HepG2 (cell line): ENCODE results near the gene TMEM271. TPM values are rescaled to one million over a fixed set of nuclear protein-coding genes. Genes with fewer than 3 reads are reported as not detected.
A peak's percentile ranks its signal among the peaks of the same experiment; 100 is the strongest.

Experiments
- ATAC-seq: fragments of 200-7000 bp; cut with Tn5 transposase; 3 replicates; pipeline ENCODE4 v1.9.1; 2020; ENCODE audit warnings: mild to moderate bottlenecking, moderate library complexity
- BruUV-seq: library from RNA; stranded (reverse); fragments of 400-500 nt; replicated peaks from 2 replicates; lab custom pipeline; 2021; lab: Mats Ljungman, UMichigan
- CTCF ChIA-PET: fragments of 300-600 bp; formaldehyde crosslinking; extraction: SDS; loops from one replicate; lab custom pipeline; 2021; ENCODE audit warnings: low total read pairs, inconsistent platforms, low intra/inter-chr PET ratio; lab: Yijun Ruan, JAX
- POLR2A ChIA-PET: fragments of 350-600 bp; sonication (Branson Sonifier 250); formaldehyde crosslinking; loops from one replicate; lab custom pipeline; 2020; ENCODE audit warnings: antibody characterized with exemption, inconsistent platforms; lab: Yijun Ruan, JAX
- DNase-seq: peaks from one replicate; pipeline ENCODE4 v3.0.0-alpha.2; 2015; ENCODE audit warnings: low spot score
- FAIRE-seq: peaks from 3 replicates; lab custom pipeline; 2011; peaks lifted over from hg19 to GRCh38; lab: Jason Lieb, UNC
- H2AFZ ChIP-seq: one replicate; pipeline ENCODE4 v1.6.1; 2011; ENCODE audit warnings: low read length, inconsistent platforms
- H3K27ac ChIP-seq: fragments of 300-600 bp; 3 replicates; pipeline ENCODE4 v1.8.0; 2011; ENCODE audit warnings: mixed run types, mild to moderate bottlenecking, mixed read lengths, low read length, inconsistent platforms; ENCODE audit not compliant: insufficient read depth; ENCODE audit errors: extremely low read length
- H3K27me3 ChIP-seq, 2 experiments: fragments of 200-600 bp in 1 of 2; 2 replicates in 1 of 2; 3 replicates in 1 of 2; pipeline versions ENCODE4 v1.6.0 to v1.8.0; 2011; ENCODE audit warnings: low read length in 2 of 2, mild to moderate bottlenecking in 2 of 2, moderate library complexity in 2 of 2, inconsistent platforms in 1 of 2; ENCODE audit not compliant: insufficient read depth in 2 of 2, control insufficient read depth in 1 of 2
- H3K36me3 ChIP-seq, 2 experiments: fragments of 200-600 bp in 1 of 2; replicated peaks in 1 of 2; 2 replicates in 1 of 2; 3 replicates in 1 of 2; pipeline versions ENCODE4 v1.5.1 to v1.8.0; 2011; ENCODE audit warnings: low read length in 2 of 2, inconsistent platforms in 1 of 2; ENCODE audit not compliant: insufficient read depth in 2 of 2, control insufficient read depth in 1 of 2
- H3K4me1 ChIP-seq: 2 replicates; pipeline ENCODE4 v1.5.1; 2012; ENCODE audit warnings: low read length, inconsistent platforms; ENCODE audit not compliant: insufficient read depth
- H3K4me2 ChIP-seq: 2 replicates; pipeline ENCODE4 v1.6.0; 2011; ENCODE audit warnings: low read depth, low read length, inconsistent platforms
- H3K4me3 ChIP-seq, 3 experiments: fragments of 200-600 bp in 1 of 3; sonication (generic), shearing (Covaris generic) in 1 of 3; replicated peaks in 1 of 3; 2 replicates each; pipeline ENCODE4 v1.5.1; 2011 to 2016; ENCODE audit warnings: low read length in 3 of 3, inconsistent platforms in 2 of 3, low read depth in 2 of 3, mild to moderate bottlenecking in 2 of 3, control low read depth in 1 of 3, mixed read lengths in 1 of 3; ENCODE audit not compliant: insufficient read depth in 1 of 3
- H3K79me2 ChIP-seq: one replicate; pipeline ENCODE4 v1.6.1; 2011; ENCODE audit warnings: low read length, inconsistent platforms; ENCODE audit not compliant: insufficient read depth
- H3K9ac ChIP-seq: 2 replicates; pipeline ENCODE4 v1.6.0; 2011; ENCODE audit warnings: mild to moderate bottlenecking, low read depth, low read length, inconsistent platforms; ENCODE audit not compliant: insufficient read depth
- H3K9me3 ChIP-seq: 2 replicates; pipeline ENCODE4 v1.5.1; 2012; ENCODE audit warnings: mild to moderate bottlenecking, low read length
- H4K20me1 ChIP-seq: 2 replicates; pipeline ENCODE4 v1.6.0; 2011; ENCODE audit warnings: inconsistent platforms, mild to moderate bottlenecking, low read length, moderate library complexity; ENCODE audit not compliant: insufficient read depth
- FOSL2 ChIP-seq: sonication (generic); formaldehyde crosslinking; IDR thresholded peaks from 2 replicates; pipeline ENCODE4 v1.4.0; 2020; ENCODE audit warnings: missing genetic modification reagents
- GATAD2A ChIP-seq: IDR thresholded peaks from 2 replicates; pipeline ENCODE4 v1.6.1; 2016
- HNF1A ChIP-seq, 2 experiments: sonication (generic) in 1 of 2; formaldehyde crosslinking in 1 of 2; IDR thresholded peaks; 2 replicates each; pipeline versions ENCODE4 v1.4.0 to v1.6.1; 2016 to 2020; ENCODE audit warnings: borderline replicate concordance in 1 of 2, low read depth in 1 of 2, mild to moderate bottlenecking in 1 of 2, missing genetic modification reagents in 1 of 2
- NBN ChIP-seq: fragments of 450-650 bp; conservative IDR thresholded peaks from 2 replicates; pipeline ENCODE4 v1.6.1; 2017
- REL ChIP-seq: sonication (generic); formaldehyde crosslinking; conservative IDR thresholded peaks from 2 replicates; pipeline ENCODE4 v1.8.0; 2022; ENCODE audit warnings: mild to moderate bottlenecking, missing genetic modification reagents, moderate library complexity
- TARDBP ChIP-seq: sonication (generic); formaldehyde crosslinking; IDR thresholded peaks from 2 replicates; pipeline ENCODE4 v1.8.0; 2022; ENCODE audit warnings: mild to moderate bottlenecking, missing genetic modification reagents
- TEAD3 ChIP-seq: optimal IDR thresholded peaks from 2 replicates; pipeline ENCODE3; 2016; ENCODE audit warnings: borderline replicate concordance
- ZNF34 ChIP-seq: sonication (generic); formaldehyde crosslinking; IDR thresholded peaks from 2 replicates; pipeline ENCODE4 v1.4.0; 2020; ENCODE audit warnings: mild to moderate bottlenecking, missing genetic modification reagents, borderline replicate concordance
- ZNF598 ChIP-seq: sonication (generic); formaldehyde crosslinking; IDR thresholded peaks from 2 replicates; pipeline ENCODE4 v1.5.1; 2020; ENCODE audit warnings: mild to moderate bottlenecking, missing genetic modification reagents, borderline replicate concordance
- ZSCAN12 ChIP-seq: sonication (generic); formaldehyde crosslinking; IDR thresholded peaks from 2 replicates; pipeline ENCODE4 v1.9.0; 2021; ENCODE audit warnings: mild to moderate bottlenecking, missing genetic modification reagents
- WGBS: methylation state at CpG from one replicate; pipeline ENCODE4 v1.1.6; 2017; ENCODE audit warnings: low lambda C conversion rate; 5-methylcytosine and 5-hydroxymethylcytosine counted together
- in situ Hi-C: cut with HindIII; loops from 2 replicates; pipeline ENCODE4 v1.10.0; 2017; ENCODE audit warnings: low pct_unique_long_range_greater_than_20kb; ENCODE audit not compliant: extremely low pct_ligation_motif_present
- intact Hi-C: fragments of 100-400 bp; cut with micrococcal nuclease; formaldehyde crosslinking; loops from one replicate; pipeline ENCODE4 v1.10.0; 2022; ENCODE audit not compliant: unreplicated experiment
- polyA plus RNA-seq, 8 experiments: library from polyadenylated mRNA; depleted of rRNA in 3 of 8; stranded (reverse) in 7 of 8; unstranded in 1 of 8; fragments of >200 nt; fragmentation: Illumina TruSeq in 4 of 8; extraction: Trizol in 4 of 8; gene quantifications; 2 replicates each; pipeline versions ENCODE4 v1.2.1 to v1.2.3, GENCODE V29; 2011 to 2016; ENCODE audit warnings: low read depth in 4 of 8, missing spikeins in 1 of 8, mixed read lengths in 1 of 8; ENCODE audit not compliant: insufficient read depth in 1 of 8
- total RNA-seq, 5 experiments: library from RNA; depleted of rRNA; stranded (reverse); fragments of >200 nt; fragmentation: Illumina TruSeq; extraction: Trizol; gene quantifications; 2 replicates each; pipeline ENCODE4 v1.2.3, GENCODE V29; 2016; ENCODE audit warnings: low read depth in 1 of 5

The TMEM271 gene
- total and polyA plus RNA-seq, 2 of the 13 experiments (the other 11 are each of a cell fraction or from before 2014, with no cell fraction given): not detected

GRCh38 chr4:581181-581580 is 5.1 kb upstream of the TMEM271 start (continued):
- TF ChIP-seq HNF1A (IDR thresholded peaks at IDR 0.05; ENCODE audit: low read depth) (peak; percentile 16), HNF1A (CRISPR knock-in tag; IDR thresholded peaks at IDR 0.05; ENCODE audit: borderline replicate concordance) (no peak), TARDBP (CRISPR knock-in tag) (0 out of 2 replicates have a peak, but pooled peaks have one; percentile 3), NBN (no peak), GATAD2A (CRISPR knock-in tag) (0 out of 2 replicates have a peak, but pooled peaks have one; percentile 38), FOSL2 (peak; percentile 27; the same call in 1 of the 2 replicates)

DNA sequence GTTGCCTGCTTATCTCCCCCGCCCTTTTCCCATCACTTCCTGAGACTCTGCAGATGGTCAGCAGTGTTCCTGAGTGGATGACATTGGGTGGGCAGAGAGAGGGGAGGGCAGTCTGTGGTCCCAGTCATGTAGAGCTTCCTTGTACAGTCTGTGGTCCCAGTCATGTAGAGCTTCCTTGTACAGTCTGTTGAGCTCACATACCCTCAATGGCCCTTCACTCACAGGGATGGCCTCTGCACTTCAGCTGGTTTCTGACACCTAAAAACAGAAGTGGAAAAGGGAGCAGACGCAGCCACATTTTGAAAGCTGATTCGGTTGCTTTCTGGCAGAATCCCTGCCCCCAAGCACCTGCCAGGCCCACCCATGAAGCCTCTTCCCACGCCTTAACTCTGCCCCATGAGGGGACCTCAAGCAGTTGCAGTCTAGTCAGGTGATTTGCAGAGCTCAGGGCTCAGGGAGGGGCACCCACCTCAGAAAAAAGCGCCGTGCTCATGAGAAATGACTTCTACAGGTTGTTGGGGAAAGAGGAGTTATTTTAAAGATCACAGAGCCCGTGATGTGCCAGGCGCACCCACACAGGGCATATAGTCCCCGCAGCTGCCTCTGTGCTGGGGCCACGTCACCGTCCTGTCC is 3.6 kb upstream of the TMEM271 start:
- Histone ChIP-seq H4K20me1 (no peaks in the 10 kb centered on the region), H3K9me3 (peaks cover 16% of the 10 kb centered on the region), H3K9ac (no peak overlapping the region; the same call in 1 of the 2 replicates), H3K27ac (no peak overlapping the region), H2AFZ (no peak overlapping the region), H3K79me2 (no peaks in the 10 kb centered on the region), H3K36me3 (no peaks in the 10 kb centered on the region), H3K4me2 (peak overlapping the region; percentile 71), H3K27me3 (peaks cover 11 to 32% of the 10 kb centered on the region in 2 experiments), H3K4me3 (peak overlapping the region in 1 of 3 experiments; percentile 50; a peak in 2 of 6 replicates), H3K4me1 (peaks cover 63% of the 10 kb centered on the region)
- peak; percentile 31 for ATAC-seq
- FAIRE-seq: no peak
- TF ChIP-seq REL (CRISPR knock-in tag) (no peak), ZNF598 (CRISPR knock-in tag) (0 out of 2 replicates have a peak, but pooled peaks have one; percentile 2), ZNF34 (CRISPR knock-in tag) (no peak), TEAD3 (CRISPR knock-in tag) (no peak), ZSCAN12 (CRISPR knock-in tag) (no peak)
- ChIA-PET CTCF (no interaction called here), POLR2A (no interaction called here)
- BruUV-seq: no TSS peak
- intact Hi-C loops (no loop called here), in situ Hi-C loops (no loop called here)
- WGBS: 25% methylated on average over 9 of the region's 11 CpGs
- no peak for DNase-seq
